ENCODE measurements around the gene SERPINB2.
A peak's percentile ranks its signal among the peaks of the same experiment; 100 is the strongest.

DNA sequence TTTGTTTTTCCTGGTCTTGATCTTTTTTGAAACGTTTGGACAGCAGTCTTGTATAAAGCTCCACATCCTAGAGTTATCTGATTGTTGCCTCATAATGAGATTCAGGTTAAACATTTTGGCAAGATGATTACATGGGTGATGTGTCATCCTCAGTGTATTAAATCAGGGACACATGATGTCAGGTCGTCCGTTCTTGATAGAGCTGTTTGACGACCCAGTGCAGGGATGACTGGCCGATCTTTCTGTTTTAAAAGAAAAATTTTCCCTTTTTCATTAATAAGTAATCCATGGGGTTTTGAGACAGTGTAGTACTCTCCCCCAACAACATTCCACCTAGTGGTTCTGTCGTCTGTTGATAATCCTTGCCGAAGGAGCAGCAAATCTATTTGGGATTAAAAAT, 44.5 kb upstream of the SERPINB2 start:
- TF ChIP-seq, protein P1, sequence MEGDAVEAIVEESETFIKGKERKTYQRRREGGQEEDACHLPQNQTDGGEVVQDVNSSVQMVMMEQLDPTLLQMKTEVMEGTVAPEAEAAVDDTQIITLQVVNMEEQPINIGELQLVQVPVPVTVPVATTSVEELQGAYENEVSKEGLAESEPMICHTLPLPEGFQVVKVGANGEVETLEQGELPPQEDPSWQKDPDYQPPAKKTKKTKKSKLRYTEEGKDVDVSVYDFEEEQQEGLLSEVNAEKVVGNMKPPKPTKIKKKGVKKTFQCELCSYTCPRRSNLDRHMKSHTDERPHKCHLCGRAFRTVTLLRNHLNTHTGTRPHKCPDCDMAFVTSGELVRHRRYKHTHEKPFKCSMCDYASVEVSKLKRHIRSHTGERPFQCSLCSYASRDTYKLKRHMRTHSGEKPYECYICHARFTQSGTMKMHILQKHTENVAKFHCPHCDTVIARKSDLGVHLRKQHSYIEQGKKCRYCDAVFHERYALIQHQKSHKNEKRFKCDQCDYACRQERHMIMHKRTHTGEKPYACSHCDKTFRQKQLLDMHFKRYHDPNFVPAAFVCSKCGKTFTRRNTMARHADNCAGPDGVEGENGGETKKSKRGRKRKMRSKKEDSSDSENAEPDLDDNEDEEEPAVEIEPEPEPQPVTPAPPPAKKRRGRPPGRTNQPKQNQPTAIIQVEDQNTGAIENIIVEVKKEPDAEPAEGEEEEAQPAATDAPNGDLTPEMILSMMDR (IDR thresholded peaks at IDR 0.05; ENCODE audit: low read depth, low read length), result no peak
- 0 out of 2 replicates have a peak, but pooled peaks have one; percentile 16 for TF ChIP-seq EZH2phosphoT487 (IDR thresholded peaks at IDR 0.05; ENCODE audit: low read depth)
